T-helper 9 cell (primary cell): Measurements from ENCODE around the gene LEP.
"Not testable (repeated sequence)": the region's sequence is repeated elsewhere in the genome, so short reads cannot be mapped to it uniquely, and the experiment has no call there.

ENCODE experiments used
- DNase-seq: peaks from one replicate; pipeline ENCODE4 v3.0.0-alpha.2; 2020

The LEP gene

DNA sequence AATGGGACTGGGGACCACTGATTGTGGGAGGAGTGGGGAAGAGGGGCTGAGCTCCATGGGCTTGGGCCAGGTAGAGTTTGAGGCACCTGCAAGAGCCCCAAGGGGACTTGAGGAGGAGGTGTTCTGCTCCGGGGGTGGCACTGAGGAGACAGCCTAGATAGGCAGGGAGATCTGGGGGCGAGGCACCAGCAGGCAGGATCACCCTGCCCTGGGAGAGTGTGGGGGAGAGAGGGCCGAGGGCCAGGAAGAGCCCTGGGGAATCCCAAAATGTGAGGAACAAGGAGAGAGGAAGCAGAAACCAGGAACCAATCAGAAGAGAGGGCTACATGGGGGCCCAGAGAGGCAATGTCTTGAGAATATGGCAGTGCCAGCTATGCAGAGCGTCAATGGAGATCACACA lies 34.6 kb downstream of the LEP start:
- DNase-seq: no peak

DNA sequence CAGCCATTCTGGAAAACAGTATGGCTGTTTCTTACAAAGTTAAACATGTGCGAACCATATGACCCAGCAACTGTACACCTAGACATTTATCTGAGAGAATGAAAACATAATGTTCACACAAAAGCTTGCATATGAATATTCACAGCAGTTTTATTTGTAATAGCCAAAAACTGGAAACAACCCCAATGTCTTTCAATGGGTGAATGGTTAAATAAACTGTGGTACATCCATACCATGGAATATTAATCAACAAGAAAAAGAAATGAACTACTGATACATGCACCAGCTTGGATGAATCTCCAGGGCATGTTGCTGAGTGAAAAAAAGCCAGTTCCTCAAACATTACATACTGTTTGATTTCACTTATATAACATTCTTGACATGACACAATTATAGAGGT lies 37.3 kb downstream of the LEP start:
- no peak for DNase-seq

GRCh38 chr7:128279124-128279713 lies 38.1 kb downstream of the LEP start:
- no peak for DNase-seq

GRCh38 chr7:128280451-128280850 lies 39.4 kb downstream of the LEP start:
- DNase-seq: not testable (repeated sequence)

DNA sequence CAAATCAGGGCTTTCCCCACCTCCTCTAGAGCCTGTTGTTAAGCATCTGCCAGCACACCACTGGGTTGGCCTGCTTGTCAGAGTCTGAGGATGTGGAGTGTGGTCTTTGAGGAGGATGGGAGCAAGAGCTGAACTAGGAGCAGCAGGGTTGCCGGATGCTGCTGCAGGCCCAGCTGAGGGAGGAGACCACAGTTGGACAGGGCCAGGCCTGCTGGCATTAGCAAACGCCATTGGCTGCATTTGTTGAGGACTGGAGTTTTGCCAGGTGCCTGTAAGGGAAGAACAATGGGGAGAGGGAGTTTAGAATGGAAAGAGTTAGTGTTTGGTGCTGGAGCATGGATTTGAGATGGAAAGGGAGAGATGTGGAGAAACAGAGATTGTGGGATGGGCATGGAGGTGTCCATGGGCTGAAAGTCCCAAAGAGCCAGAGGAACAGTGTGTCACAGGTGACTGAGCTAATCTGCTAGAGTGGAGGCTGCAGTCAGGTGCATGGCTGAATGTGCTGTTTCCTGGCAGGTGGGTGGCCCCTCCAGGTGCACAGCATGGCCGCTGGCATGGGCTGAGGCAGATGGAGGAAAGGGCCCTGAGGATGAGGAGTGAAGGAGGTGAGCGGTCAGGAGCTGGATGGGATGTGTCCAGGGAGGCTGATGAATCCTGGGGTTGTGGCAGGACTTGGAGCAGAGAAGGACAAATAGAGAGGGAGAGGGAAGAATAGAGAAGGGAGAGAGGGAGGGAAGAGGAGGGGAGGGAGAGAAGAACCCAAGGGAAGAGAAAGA lies 40.7 kb downstream of the LEP start:
- no peak for DNase-seq

GRCh38 chr7:128284102-128284501 lies 43.0 kb downstream of the LEP start:
- DNase-seq: no peak

GRCh38 chr7:128287556-128287955 lies 46.5 kb downstream of the LEP start:
- no peak for DNase-seq

GRCh38 chr7:128298004-128298403 lies 56.9 kb downstream of the LEP start:
- not testable (repeated sequence) for DNase-seq

GRCh38 chr7:128299109-128299607 lies 58.1 kb downstream of the LEP start:
- no peak for DNase-seq

DNA sequence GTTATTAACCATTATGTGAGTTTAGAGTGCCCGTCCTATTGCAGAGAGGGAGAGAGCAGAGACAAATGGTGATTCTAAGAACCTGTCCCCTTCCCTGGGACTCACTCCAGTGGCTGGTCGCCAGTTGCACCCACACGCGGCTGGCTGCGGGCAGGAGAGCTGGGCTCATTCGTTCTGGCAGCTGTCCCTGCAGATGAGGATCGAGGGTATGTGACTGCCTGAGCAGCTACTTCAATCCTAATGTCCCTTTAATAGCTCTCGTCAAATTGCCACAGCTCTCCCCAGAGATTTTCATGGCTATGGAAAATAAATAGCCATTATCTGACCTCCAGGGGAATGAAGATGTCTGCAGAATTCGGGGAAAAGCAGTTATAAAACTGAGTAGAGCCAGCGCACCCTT lies 61.1 kb downstream of the LEP start:
- no peak for DNase-seq

- no peak for DNase-seq
Measured at GRCh38 chr7:128303133-128303532, 62.1 kb downstream of the LEP start.

- DNase-seq: no peak
Measured at GRCh38 chr7:128303643-128304042, 62.6 kb downstream of the LEP start.

DNA sequence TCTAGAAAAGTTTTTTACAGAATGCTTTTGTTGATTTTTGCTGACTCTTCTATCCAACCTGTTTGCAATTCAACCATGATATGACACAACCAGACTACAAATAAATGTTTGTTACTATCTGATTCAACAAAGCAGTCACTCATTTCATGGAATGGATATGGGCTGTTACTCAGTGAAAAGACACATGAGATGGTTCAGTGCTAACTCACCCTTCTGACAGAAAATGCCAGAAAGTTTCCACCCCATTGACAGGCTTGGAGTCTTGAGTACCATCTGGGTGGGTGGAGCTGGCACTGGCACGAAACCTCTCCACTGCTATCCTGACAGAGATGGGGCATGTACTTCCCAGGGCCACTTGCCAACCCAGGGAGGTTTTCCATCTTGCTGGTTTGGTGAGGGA lies 63.1 kb downstream of the LEP start:
- no peak for DNase-seq

DNA sequence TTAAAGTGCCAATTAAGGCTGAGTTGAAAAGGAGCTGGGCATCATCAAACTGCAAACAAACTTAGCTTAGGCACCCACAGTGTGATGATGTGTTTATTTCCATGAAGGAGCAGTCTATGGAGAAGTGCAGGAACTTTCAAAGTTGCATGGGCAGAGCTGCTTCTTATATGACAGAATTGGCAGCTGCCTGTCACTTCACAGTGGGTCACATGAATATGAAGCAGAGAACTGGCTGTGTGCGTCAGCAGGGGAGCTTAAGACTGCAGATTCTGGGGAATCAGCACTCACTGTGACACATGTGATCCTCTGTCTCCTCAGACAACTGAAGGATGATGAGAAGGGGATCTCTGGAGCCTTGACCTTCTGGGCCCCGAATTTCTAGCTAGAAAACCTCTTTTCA lies 66.0 kb downstream of the LEP start:
- no peak for DNase-seq
